DLD1 (cell line): ENCODE measurements around the gene ANO8.

Source experiments
- in situ Hi-C: cut with HindIII; loops from 2 replicates; pipeline ENCODE4 v1.10.0; 2017; ENCODE audit warnings: low sequenced_read_pairs

The ANO8 gene

DNA sequence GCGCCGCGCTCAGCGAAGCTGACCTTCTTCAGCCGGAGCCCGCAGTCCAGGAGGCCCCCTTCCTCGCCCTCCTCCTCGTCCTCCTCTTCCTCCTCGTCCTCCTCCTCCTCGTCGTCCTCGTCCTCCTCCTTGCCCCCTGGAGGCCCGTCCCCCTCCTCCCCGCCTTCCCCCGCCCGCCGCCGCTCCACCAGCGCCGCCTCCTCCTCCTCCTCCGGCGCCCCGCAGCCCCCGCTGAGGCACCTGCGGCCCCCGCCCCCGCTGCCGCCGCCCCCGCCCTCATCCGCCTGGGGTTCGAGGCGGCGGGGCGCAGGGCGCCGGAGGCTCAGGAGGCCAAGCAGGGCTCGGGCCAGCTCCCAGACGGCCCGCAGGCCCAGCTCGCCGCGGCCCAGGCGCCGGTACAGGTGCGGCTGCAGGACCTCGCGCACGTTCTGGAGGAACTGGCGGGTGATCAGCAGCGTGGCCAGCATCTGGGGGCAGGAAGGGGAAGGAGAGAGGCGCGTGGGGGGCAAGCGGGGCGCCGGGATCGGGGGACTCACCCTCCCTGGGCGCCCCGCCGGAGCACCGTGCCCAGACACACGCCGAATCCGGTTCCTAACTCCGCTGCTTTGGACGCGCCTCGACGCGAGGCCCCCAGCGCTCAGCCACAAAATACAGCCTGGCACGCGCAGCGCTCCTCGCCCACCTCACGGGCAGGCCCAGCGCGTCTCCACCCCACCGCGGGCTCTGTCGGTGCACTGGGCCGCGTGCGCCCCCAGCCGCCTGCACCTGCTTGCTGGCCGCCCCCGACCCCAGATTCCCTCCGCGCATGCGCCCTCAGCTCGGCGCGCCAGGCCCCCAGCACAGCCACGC lies 5.9 kb downstream of the ANO8 start:
- in situ Hi-C loops: no loop called here

DNA sequence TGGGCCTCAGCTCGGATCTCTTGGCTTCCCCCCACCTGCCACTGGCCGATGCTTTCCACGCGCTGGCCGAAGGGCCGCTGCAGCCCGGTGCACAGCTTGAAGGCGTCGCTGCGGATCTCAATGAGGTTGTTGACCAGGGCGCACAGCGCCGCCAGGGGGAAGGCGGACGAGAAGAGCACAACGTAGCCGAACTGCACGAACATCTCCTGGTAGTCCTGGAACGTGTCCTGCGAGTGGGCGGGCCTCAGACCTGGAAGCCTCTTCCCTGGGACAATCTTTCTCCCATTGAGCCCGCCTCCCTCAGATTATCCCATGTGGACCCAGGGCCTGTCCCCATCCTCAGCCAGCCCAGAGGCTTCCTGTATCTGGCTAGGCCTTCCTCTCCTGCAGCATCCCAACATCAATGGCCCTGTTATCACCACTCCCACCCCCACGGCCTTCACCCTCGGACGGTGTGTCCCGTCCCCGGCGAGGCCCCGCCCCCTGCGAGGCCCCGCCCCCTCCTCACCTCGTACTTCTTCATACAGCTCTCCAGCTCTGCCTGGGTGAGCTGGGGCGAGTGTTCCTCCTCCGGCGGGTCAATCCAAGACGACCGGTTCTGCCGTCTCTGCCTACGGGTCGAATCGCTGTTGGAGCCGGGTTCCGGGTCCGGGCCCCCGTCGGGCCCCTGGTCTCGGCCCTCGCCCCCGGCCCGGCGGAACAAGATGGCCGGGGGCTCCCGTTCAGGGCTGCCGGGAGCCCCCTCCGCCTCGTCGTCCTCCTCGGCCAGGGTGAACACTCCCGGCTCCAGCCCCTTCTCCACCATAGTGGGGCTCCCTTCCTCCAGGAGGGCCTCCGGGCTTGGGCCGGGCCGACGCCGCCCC lies 6.8 kb downstream of the ANO8 start:
- in situ Hi-C loops: no loop called here

DNA sequence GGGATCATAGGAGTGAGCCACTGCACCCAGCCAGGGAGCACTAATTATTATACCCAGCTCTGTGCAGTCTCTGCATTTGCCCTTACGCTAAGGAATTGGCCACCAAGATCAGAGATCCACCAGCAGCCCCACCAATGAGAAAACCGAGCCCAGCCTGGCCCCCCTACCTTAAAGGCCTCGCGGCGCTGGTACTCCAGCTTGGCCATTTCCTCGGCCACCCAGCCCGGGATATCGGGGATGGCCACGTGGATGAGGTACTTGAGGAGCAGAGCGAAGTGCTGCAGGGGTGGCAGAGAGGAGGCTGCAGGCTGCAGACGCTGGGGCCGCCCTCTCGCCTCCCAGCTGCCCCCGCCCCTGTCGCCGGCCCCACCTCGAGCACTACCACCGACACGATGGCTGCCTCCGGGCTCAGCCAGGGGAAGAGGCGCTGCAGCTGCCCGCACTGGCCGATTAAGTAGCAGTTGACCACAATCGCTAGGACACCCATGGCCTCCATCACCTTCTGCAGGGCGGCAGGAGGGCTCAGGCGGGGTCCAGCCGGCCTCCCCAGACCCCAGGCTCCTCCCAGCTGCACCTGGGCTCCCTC lies 7.5 kb downstream of the ANO8 start:
- in situ Hi-C loops: no loop called here

DNA sequence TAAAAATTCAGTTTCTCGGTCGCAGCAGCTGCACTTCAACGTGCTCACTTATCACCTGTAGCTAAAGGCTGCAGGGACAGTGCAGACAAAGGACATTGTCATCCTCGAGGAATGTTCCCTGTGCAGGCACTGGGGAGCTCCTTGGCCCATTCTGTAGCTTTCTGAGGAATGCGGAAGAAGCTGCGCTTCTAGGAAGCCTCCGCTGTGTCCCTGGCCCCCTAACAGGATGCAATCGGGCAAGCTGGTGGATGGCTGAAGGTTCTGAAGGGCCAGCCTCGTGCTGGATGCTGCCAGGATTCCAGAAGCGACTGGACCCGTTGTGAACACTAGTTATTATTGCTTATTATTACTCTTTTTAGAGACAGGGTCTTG lies 8.1 kb downstream of the ANO8 start:
- in situ Hi-C loops: no loop called here

DNA sequence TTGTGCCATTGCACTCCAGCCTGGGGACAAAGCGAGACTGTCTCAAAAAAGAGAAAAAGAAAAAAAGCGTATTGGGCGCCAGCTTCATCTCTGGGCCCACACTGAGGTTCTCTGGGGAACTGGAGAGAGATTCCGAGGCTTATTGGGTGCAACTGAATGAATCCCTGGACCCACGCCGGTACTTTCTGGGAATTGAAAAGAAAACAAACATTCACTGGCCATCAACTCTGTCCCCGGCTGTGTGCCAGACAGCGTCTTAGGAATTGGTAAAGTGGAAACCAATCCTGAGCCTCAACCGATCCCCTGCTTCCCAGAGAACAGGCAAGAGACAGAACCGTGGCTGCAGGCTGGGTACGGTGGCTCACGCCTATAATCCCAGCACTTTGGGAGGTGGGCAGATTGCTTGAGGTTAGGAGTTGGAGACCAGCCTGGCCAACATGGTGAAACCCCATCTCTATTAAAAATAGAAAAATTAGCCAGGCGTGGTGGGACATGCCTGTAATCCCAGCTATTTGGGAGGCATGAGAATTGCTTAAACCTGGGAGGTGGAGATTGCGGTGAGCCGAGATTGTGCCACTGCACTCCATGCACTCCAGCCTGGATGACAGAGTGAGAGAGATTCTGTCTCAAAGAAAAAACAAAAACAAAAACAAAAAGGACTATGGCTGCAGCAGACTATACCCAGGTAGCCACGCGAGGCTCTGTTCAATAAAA lies 8.6 kb downstream of the ANO8 start:
- in situ Hi-C loops: no loop called here

DNA sequence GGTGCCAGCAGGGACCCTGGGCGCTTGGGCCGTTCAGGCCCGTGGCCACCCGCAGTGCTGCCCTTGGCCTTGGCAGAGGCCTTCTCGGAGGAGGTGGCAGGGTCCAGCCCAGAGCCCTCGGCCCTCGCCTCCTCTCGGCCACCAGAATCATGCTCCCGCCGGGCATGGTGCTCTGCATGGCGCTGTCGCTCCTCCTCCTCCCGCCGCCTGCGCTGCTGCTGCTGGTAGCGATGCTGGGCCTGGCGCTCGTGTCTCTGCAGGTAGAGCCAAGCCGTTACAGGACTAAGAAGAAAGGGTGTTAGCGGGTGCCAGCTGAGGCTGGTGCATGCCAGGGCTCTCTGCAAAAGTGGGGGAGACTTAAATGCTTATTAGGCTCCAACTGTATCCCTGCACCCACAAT lies 9.5 kb downstream of the ANO8 start:
- in situ Hi-C loops: no loop called here

DNA sequence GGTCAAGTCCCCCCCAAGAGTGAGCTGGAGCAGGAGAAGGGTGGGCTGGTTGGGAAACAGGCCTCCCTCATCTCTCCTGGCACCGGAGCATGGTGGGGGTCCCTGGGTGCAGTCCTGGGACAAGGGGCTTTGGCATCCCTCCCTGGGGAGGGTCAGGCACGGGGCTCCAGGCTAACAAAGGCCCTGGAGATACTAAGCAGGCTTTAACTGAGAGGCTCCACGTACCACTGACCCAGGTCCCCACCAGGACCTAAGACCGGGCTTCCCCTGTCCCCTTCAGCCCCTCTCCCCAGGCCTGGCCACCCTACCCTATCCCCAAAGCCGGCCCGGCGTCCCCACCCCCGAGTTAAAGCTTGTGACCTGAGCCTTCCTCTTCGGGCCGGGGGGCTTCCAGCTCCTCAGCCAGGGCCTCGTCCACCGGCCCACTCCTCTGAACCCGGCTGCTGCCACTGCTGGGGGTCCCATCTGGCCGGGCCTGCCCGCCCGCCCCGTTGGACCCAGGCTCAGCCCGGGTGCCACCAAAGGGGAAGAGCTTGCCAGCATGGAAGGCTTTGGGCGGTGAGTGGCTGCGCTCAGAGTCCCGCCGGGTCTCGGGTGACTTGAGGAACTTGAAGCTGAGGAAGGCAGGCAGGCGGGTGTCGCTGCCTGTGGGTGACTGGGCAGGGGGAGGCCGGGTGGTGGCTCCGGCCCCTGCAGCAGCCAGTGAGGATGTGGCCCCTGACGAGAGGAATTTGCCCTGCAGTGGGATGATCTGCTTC lies 10.1 kb downstream of the ANO8 start:
- in situ Hi-C loops: no loop called here

DNA sequence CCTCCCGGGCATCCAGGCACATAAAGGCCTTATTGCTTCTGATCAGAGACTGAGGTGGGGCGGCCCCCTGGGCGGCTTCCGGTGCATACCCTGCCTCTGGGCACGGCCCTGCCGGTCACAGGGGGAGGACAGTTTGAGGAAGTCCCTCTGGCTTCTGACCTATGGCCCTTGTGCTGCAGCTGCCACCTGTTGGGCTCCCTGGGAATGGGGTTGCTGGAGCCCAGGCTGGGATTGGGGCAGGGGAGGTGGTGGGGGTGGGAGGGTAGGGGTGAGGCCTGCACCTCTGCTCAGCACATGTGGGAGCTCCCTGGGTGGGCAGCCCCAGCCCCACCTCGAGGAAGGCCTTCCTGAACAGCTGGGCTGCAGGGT lies 10.7 kb downstream of the ANO8 start:
- in situ Hi-C loops: no loop called here

DNA sequence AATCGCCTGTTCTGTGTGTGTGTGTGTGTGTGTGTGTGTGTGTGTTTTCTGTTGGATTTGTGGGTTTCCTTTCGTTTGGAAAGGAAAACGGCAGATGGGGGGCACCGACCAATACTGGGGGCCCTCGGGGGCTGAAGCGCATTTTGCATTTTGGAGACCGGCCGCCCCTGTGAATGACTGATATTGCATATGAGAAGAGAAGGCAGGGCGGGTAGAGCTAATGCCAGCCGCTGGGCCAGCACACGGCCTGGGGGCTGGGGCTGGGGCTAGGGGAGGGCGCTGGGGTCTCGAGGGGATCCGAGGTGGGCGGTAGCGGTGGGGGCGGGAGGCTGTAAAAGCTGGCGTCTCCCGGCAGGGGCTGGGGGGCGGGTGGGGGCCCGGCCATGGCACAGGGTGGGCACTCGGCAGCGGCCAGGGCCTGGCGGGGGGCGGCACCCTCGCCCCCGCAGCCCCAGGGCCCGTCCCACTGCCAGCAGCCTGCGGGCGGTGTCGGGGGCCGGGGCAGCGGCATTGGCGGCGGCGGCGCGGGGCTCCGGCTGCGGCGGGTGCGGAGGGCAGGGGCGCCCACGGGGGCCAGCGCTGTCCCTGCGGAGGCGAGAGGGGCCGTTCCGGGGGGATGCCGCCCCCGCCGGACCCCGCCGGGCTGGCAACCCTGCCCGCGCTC lies 11.2 kb downstream of the ANO8 start:
- in situ Hi-C loops: no loop called here

DNA sequence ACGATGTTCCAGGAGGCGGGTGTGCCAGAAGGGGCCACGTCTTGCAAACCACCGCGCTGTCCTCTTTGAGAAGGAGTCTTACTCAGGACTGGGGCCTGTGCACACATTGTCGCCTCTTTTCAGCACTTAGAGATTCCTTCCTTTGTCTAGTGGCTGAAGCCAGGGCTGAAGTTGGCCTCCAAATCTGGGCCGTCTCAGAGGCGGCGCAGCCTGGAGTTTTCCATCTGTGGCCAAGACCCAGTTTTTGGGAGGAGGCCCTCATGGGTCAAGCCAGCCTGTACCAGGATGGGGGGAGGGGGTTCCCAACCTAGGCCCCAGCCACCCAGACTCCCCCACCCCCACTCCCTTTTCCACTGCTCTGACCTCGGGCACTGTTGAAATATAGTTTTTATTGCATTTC lies 11.8 kb downstream of the ANO8 start:
- in situ Hi-C loops: no loop called here

DNA sequence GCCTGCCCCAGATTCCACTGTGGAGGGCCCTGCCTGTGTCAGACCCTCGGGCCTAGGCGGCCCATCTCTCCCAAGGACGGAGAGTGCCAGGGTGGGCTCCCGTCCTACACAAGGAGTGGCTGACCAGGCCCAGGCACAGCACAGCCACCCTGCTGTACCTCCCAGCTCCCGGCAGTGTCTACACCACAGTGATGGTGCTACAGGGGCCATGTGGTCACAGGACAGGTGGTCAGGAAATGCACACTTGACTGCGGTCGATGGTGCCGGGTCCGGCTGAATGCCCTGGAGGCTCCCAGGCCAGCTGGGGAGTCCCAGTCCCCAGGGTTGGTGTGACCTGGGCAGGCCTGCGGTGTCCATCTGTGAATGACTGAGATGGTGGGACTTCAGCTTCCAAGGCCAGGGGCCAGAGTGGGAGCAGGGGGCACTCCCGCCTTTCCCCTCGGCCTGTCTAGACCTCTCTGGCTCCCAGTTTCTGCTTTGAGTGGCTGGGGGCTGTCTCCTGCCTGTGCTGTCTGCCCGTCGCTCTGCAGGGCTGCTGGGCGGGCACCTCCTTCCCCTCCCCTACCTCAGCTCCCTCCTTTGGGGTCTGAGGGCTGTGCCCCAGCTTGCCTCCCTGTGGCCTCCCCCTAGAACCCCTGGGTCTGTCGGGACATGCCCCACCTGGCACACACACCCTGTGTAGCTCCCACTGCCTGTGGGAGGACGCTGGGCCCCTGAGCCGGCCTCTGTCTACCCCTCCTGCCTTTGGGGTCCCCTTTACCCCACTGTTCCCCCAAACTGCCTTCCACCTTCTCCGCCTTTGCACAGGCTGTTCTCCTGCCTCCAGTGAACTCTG lies 12.8 kb downstream of the ANO8 start:
- in situ Hi-C loops: no loop called here

DNA sequence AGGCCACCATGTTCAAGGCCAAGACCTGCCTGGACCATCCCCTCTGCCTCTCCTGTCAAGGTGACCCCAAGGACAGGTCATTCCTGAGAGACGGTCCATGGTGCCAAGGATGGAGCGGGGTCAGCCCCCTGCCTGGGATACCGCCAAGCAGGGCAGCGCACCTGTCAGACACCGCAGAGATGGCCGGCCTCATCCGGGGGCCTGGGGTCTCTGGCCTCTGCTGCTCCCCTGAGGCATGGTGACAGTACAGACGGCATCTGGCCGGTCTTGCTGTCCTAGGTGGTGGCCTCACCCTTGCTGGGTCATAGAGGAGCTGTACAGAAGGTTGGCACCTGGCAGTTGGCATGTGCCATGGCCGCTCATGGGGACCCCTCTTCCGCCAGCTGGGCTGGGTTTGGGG lies 14.2 kb downstream of the ANO8 start:
- in situ Hi-C loops: no loop called here

DNA sequence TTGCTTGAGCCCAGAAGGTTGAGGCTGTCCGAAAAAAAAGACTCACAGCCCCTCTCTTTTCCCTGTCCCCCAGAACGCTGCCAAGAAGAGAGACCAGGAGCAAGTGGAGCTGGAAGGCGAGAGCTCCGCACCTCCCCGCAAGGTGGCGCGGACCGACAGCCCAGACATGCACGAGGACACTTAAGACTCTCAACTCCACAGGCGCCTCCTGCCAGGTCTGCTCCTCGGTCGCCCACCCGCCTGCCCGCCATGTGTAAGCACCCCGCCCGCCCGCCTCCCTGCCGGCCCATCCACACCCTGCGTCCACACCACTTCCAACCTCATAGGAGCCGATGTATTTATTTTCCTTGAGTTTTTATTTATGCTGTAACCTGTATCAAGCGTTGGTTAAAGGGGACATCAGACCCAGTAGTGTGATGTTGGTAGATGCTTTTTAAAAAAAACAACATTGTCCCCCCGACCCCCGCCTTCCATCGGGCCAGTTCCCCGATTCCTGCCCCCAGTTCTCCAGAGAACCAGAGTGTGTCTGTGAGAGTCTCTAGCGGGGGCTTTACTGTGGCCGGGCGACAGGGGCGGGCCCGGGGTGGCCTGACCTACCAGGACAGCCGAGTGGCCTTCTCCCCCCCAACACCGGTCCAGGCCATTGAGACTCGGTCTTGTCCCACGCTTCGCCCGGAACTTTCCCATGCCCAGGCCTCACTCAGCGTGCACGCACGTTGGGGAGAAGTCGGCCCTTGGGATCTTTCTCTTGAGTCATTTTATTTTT lies 15.0 kb downstream of the ANO8 start:
- in situ Hi-C loops: no loop called here

DNA sequence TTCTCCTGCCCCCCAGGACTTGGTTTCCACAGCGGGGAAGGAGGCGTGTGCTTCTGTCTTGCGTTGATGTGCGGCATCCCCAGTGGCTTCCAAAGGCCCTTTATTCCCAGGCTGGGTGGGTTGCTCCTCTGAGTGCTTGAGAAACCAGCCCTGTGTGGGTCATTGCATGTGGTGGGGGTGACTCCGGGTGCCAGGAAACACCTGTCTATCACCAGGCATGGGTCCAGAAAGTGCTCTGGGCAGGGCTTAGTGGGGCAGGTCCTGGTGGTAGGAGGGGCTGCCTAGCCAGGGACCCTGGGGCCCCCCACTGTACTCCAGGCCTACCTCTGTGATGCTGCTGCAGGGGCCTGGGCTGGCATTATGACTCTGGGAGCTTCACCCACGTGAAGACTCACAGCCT lies 15.7 kb downstream of the ANO8 start:
- in situ Hi-C loops: no loop called here

DNA sequence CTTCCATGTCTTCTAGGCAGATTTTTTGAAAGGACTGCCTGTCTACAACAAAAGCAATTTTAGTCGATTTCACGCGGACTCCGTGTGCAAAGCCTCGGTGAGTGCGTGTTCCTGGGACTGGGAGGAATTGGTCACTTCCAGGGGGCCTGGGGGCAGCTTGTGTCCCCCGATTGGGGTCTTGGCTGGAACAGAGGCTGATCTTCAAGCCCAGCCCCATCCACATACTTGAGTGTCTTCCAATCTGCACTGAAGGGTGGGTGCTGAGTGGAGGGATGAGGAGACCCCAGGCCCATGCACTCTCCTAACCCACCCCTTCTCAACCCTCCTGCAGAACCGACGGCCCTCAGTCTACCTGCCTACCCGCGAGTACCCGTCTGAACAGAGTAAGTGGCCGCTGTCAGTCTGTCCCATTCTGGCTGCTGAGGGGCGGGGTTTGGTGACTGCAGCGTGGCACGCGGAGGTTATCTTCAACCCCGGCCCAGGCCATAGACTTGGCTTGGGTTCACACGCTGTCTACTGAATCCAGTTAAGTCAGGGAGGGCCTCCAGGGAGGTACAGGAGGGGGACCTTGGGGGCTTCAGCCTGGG lies 20.6 kb downstream of the ANO8 start:
- in situ Hi-C loops: no loop called here

DNA sequence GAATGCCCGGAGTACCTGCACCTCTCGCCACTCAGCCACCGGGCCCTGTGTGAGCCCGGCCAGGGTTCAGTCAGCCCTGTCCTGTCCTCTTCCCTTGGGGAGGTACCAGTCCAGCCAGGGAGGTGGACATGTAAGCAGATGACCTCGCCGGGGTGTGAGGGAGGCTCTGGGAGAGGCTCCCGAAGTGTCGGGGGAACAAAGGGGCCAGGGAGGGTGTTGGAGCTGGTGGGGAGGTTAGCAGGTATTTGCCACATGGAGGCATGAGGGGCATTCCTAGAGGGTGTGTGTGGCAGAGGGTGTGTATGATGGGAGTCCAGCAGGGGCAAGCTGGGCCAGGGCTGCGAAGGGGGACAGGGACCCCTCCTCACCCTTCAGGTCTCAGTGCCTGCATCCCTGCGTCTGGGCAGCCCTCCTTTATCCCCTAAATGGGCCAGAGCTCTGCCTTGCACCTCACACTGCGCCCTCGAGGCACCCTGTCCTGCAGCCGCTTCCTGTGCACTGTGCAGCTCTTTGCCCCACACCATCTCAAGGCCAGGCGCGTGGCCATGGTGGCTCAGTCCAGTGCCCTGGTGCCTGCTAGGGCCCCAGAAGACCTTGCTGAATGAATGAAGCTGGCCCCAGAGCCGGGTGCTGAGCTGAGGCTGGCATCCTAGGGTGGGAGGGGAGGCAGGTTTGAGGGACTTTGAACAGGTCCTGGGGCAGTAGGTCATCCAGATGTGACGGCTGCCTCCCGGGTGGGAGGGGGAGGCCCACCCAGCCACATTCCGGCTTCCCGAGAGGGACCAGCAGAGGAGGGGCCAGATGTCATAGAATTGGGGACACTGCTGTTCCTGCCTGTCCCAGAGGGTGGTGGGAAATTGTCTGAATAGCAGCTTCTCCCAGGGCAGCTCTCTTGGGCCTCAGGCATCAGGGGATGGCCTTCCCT lies 22.2 kb downstream of the ANO8 start:
- in situ Hi-C loops: no loop called here
